Endothelial cell of umbilical vein (primary cell): ENCODE results near the gene RGS6. TPM values are rescaled to one million over a fixed set of nuclear protein-coding genes. Genes with fewer than 3 reads are reported as not detected.

ENCODE experiments used
- BruUV-seq: library from RNA; stranded (reverse); fragments of 400-500 nt; replicated peaks from 2 replicates; lab custom pipeline; 2021; lab: Mats Ljungman, UMichigan
- CTCF ChIA-PET: fragments of 300-600, 350-600 bp; sonication (Branson Sonifier 250); formaldehyde crosslinking; loops from one replicate; lab custom pipeline; 2021; ENCODE audit warnings: antibody characterized with exemption, inconsistent platforms; lab: Charles Lee
- POLR2A ChIA-PET: fragments of 300-600, 350-600 bp; sonication (Branson Sonifier 250); formaldehyde crosslinking; loops from one replicate; lab custom pipeline; 2021; ENCODE audit warnings: antibody characterized with exemption, inconsistent platforms; lab: Charles Lee
- DNase-seq: peaks from one replicate; pipeline ENCODE4 v3.0.0-alpha.2; 2011; ENCODE audit warnings: low read depth, low spot score
- FAIRE-seq: peaks from 2 replicates; lab custom pipeline; 2011; peaks lifted over from hg19 to GRCh38; lab: Jason Lieb, UNC
- H2AFZ ChIP-seq: 2 replicates; pipeline ENCODE4 v1.6.0; 2012; ENCODE audit warnings: low read depth, low read length, control low read depth, inconsistent platforms
- H3K27ac ChIP-seq: 2 replicates; pipeline ENCODE4 v1.5.1; 2011; ENCODE audit warnings: low read depth, mild to moderate bottlenecking, control low read depth, low read length, moderate library complexity; ENCODE audit not compliant: insufficient read depth
- H3K27me3 ChIP-seq, 2 experiments: 2 replicates each; pipeline versions ENCODE4 v1.6.0 to v1.6.1; 2011; ENCODE audit warnings: low read length in 2 of 2, mixed read lengths in 1 of 2; ENCODE audit not compliant: control insufficient read depth in 2 of 2, insufficient read depth in 2 of 2
- H3K36me3 ChIP-seq, 2 experiments: 2 replicates in 1 of 2; 3 replicates in 1 of 2; pipeline ENCODE4 v1.5.1; 2011; ENCODE audit warnings: low read length in 2 of 2, mild to moderate bottlenecking in 1 of 2, moderate library complexity in 1 of 2; ENCODE audit not compliant: control insufficient read depth in 2 of 2, insufficient read depth in 2 of 2; ENCODE audit errors: extremely low read depth in 1 of 2
- H3K4me1 ChIP-seq: 3 replicates; pipeline ENCODE4 v1.5.1; 2011; ENCODE audit warnings: mild to moderate bottlenecking, low read length; ENCODE audit not compliant: control insufficient read depth, insufficient read depth; ENCODE audit errors: extremely low read depth
- H3K4me2 ChIP-seq: 2 replicates; pipeline ENCODE4 v1.6.1; 2011; ENCODE audit warnings: low read length, control low read depth, mixed read lengths; ENCODE audit not compliant: insufficient read depth
- H3K4me3 ChIP-seq, 3 experiments: fragments of 200-600 bp in 1 of 3; sonication (generic), shearing (Covaris generic) in 1 of 3; replicated peaks in 1 of 3; 2 replicates each; pipeline ENCODE4 v1.5.1; 2011 to 2016; ENCODE audit warnings: control low read depth in 3 of 3, low read length in 3 of 3, mild to moderate bottlenecking in 2 of 3, inconsistent platforms in 1 of 3, low read depth in 1 of 3, moderate library complexity in 1 of 3; ENCODE audit not compliant: insufficient read depth in 1 of 3
- H3K79me2 ChIP-seq: 2 replicates; pipeline ENCODE4 v1.6.0; 2012; ENCODE audit warnings: low read length, inconsistent platforms; ENCODE audit not compliant: control insufficient read depth, insufficient read depth
- H3K9ac ChIP-seq: replicated peaks from 2 replicates; pipeline ENCODE3; 2011; ENCODE audit warnings: low read length, control low read depth; ENCODE audit not compliant: insufficient read depth; ENCODE audit errors: extremely low read depth
- H3K9me1 ChIP-seq: replicated peaks from 3 replicates; pipeline ENCODE4 v1.6.0; 2011; ENCODE audit warnings: mild to moderate bottlenecking, low read length; ENCODE audit not compliant: control insufficient read depth, insufficient read depth; ENCODE audit errors: extremely low read depth
- H3K9me3 ChIP-seq: replicated peaks from 2 replicates; pipeline ENCODE4 v1.5.1; 2012; ENCODE audit warnings: low read length, inconsistent platforms; ENCODE audit not compliant: control insufficient read depth, insufficient read depth
- H4K20me1 ChIP-seq: replicated peaks from 2 replicates; pipeline ENCODE3; 2011; ENCODE audit warnings: mild to moderate bottlenecking, low read length; ENCODE audit not compliant: control insufficient read depth, insufficient read depth; ENCODE audit errors: extremely low read depth
- EZH2 ChIP-seq: IDR thresholded peaks from 2 replicates; pipeline ENCODE4 v1.6.1; 2012; ENCODE audit warnings: borderline replicate concordance, low read depth, mild to moderate bottlenecking, moderate library complexity, low read length, inconsistent platforms; ENCODE audit not compliant: severe bottlenecking
- FOS ChIP-seq: IDR thresholded peaks from 2 replicates; pipeline ENCODE4 v1.6.1; 2011; ENCODE audit warnings: mild to moderate bottlenecking, low read length, moderate library complexity, borderline replicate concordance; ENCODE audit not compliant: insufficient read depth
- GATA2 ChIP-seq: IDR thresholded peaks from 2 replicates; pipeline ENCODE4 v1.7.0; 2011; ENCODE audit warnings: low read depth, mild to moderate bottlenecking, moderate library complexity, mixed read lengths, low read length; ENCODE audit not compliant: insufficient read length, insufficient read depth
- JUN ChIP-seq: IDR thresholded peaks from 2 replicates; pipeline ENCODE4 v1.6.1; 2011; ENCODE audit warnings: borderline replicate concordance, low read depth; ENCODE audit not compliant: insufficient read length, insufficient read depth
- MYC ChIP-seq: IDR thresholded peaks from one replicate; pipeline ENCODE4 v1.6.1; 2011; ENCODE audit warnings: mild to moderate bottlenecking, low read depth, low read length
- POLR2A ChIP-seq: IDR thresholded peaks from 2 replicates; pipeline ENCODE4 v1.6.1; 2012; ENCODE audit warnings: low read depth, mild to moderate bottlenecking, control low read depth, low read length
- POLR2AphosphoS5 ChIP-seq: IDR thresholded peaks from 2 replicates; pipeline ENCODE4 v1.6.1; 2012; ENCODE audit warnings: low read depth, mild to moderate bottlenecking, control low read depth, low read length, moderate library complexity; ENCODE audit not compliant: insufficient read depth
- dilution Hi-C: fragments of 300-500 bp; cut with MboI; formaldehyde crosslinking; loops from one replicate; pipeline ENCODE4 v1.15.0; 2019; ENCODE audit warnings: low sequenced_read_pairs; ENCODE audit not compliant: extremely low pct_ligation_motif_present
- intact Hi-C: fragments of 100-400 bp; cut with micrococcal nuclease; formaldehyde crosslinking; loops from one replicate; pipeline ENCODE4 v1.10.0; 2022
- polyA plus RNA-seq, 4 experiments: library from polyadenylated mRNA; depleted of rRNA in 3 of 4; stranded (reverse) in 3 of 4; unstranded in 1 of 4; fragments of >200 nt; gene quantifications; 2 replicates each; pipeline versions ENCODE4 v1.2.1 to v1.2.3, GENCODE V29; 2011 to 2012; ENCODE audit warnings: missing spikeins in 1 of 4
- total RNA-seq: library from RNA; stranded (reverse); gene quantifications from 2 replicates; pipeline ENCODE4 v1.2.3, GENCODE V29; 2021
- TF ChIP-seq, protein P1 (sequence below): IDR thresholded peaks from 2 replicates; pipeline ENCODE4 v1.6.1; 2011; ENCODE audit not compliant: insufficient read depth, insufficient read length
- TF ChIP-seq, protein P2 (sequence below), 2 donors: IDR thresholded peaks; 1 replicate in 1 of 2; 2 replicates in 1 of 2; pipeline ENCODE4 v1.5.1; 2011; ENCODE audit warnings: low read length in 2 of 2, mild to moderate bottlenecking in 2 of 2, moderate library complexity in 2 of 2, control low read depth in 1 of 2, inconsistent platforms in 1 of 2, low read depth in 1 of 2; ENCODE audit not compliant: insufficient read depth in 1 of 2; ENCODE audit errors: extremely low read depth in 1 of 2

RGS6 gene
- total and polyA plus RNA-seq, 2 donors (not counting 3 experiments of a cell fraction or from before 2014, with no cell fraction given), result not detected

DNA sequence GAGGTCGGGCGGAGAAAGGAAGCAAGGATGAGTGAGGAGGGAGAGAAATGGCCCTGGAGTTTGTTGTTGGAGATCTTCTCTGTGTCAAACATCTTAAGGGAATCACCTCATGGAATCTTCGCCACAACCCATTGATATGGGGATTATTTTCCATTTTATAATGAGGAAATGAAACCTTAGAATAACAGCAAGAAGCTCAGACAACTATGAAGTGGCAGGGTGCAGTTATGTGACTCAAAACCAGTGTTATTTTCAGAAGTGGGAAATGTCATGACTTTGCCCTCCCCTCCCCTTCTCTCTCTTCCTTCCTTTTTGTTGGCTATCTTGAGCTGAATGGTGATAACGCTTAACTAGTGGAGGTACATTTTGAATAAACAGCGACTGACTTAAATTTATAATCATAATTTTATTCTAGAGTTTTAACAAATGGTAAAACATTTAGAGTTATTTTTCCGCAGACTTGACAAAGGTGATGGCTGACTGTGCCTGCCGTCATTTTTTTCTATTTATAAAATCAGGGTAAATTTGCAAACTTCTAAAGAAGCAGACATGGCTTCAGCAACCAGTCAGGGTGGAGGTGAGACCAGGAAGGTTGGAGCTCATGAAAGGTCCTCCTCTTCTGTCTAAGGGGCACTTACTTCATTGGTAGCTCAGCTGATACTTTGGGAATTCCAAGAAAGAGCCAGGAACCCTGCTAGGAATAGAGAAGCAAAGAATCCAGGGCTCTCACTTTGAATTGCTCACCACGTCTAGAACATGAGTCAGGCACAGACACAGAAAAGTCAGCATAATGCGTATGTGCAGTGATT lies 232.4 kb downstream of the RGS6 start:
- Histone ChIP-seq H3K9me3 (no peaks in the 10 kb centered on the region), H3K9me1 (no peaks in the 10 kb centered on the region), H3K79me2 (no peaks in the 10 kb centered on the region), H3K4me1 (no peaks in the 10 kb centered on the region), H3K4me2 (no peak overlapping the region), H3K27ac (no peak overlapping the region), H3K36me3 (no peaks in the 10 kb centered on the region), H3K9ac (no peak overlapping the region), H2AFZ (no peak overlapping the region), H3K27me3 (no peaks in the 10 kb centered on the region), H3K4me3 (no peak overlapping the region), H4K20me1 (no peaks in the 10 kb centered on the region)
- DNase-seq, result no peak
- POLR2A ChIA-PET, result no interaction called here
- TF ChIP-seq POLR2AphosphoS5, result no peak
- TF ChIP-seq EZH2, result no peak
- no peak for TF ChIP-seq MYC
- no peak for TF ChIP-seq FOS
- no peak for TF ChIP-seq POLR2A
- TF ChIP-seq, protein P1, sequence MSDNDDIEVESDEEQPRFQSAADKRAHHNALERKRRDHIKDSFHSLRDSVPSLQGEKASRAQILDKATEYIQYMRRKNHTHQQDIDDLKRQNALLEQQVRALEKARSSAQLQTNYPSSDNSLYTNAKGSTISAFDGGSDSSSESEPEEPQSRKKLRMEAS, result no peak
- TF ChIP-seq GATA2, result no peak
- TF ChIP-seq JUN, result no peak
- TF ChIP-seq, protein P2, sequence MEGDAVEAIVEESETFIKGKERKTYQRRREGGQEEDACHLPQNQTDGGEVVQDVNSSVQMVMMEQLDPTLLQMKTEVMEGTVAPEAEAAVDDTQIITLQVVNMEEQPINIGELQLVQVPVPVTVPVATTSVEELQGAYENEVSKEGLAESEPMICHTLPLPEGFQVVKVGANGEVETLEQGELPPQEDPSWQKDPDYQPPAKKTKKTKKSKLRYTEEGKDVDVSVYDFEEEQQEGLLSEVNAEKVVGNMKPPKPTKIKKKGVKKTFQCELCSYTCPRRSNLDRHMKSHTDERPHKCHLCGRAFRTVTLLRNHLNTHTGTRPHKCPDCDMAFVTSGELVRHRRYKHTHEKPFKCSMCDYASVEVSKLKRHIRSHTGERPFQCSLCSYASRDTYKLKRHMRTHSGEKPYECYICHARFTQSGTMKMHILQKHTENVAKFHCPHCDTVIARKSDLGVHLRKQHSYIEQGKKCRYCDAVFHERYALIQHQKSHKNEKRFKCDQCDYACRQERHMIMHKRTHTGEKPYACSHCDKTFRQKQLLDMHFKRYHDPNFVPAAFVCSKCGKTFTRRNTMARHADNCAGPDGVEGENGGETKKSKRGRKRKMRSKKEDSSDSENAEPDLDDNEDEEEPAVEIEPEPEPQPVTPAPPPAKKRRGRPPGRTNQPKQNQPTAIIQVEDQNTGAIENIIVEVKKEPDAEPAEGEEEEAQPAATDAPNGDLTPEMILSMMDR (IDR thresholded peaks at IDR 0.05; ENCODE audit: extremely low read depth in 1 of 2, insufficient read depth in 1 of 2, low read depth in 1 of 2, low read length in 2 of 2), result no peak
- intact Hi-C loops (no loop called here), dilution Hi-C loops (no loop called here)
- no peak for FAIRE-seq
- no TSS peak for BruUV-seq
- CTCF ChIA-PET, result no interaction called here
